IMR-90 (cell line): ENCODE results near the gene SECTM1. TPM values are rescaled to one million over a fixed set of nuclear protein-coding genes. Genes with fewer than 3 reads are reported as not detected.
A peak's percentile ranks its signal among the peaks of the same experiment; 100 is the strongest.

Experiments
- ATAC-seq: fragments of 200-7000 bp; cut with Tn5 transposase; 2 replicates; pipeline ENCODE4 v1.9.1; 2020; ENCODE audit warnings: low read depth, mild to moderate bottlenecking, moderate library complexity
- BruUV-seq: library from RNA; stranded (reverse); fragments of 400-500 nt; replicated peaks from 2 replicates; lab custom pipeline; 2021; lab: Mats Ljungman, UMichigan
- CTCF ChIA-PET: fragments of 300-600 bp; formaldehyde crosslinking; extraction: SDS; loops from one replicate; lab custom pipeline; 2021; ENCODE audit warnings: antibody characterized with exemption; lab: Yijun Ruan, JAX
- POLR2A ChIA-PET: fragments of 300-600 bp; sonication (Branson Sonifier 250); formaldehyde crosslinking; loops from one replicate; lab custom pipeline; 2022; ENCODE audit warnings: antibody characterized with exemption; ENCODE audit not compliant: unreplicated experiment; lab: Charles Lee
- DNase-seq: peaks from one replicate; pipeline ENCODE4 v3.0.0; 2013
- H2AFZ ChIP-seq: replicated peaks from 2 replicates; pipeline ENCODE3; 2013; ENCODE audit warnings: low read length, mild to moderate bottlenecking; ENCODE audit not compliant: poor library complexity
- H2AK5ac ChIP-seq: 2 replicates; pipeline ENCODE4 v1.6.1; 2013; ENCODE audit warnings: low read depth, low read length, inconsistent platforms
- H2AK9ac ChIP-seq: replicated peaks from 2 replicates; pipeline ENCODE3; 2013; ENCODE audit warnings: mild to moderate bottlenecking, low read depth, low read length, moderate library complexity; ENCODE audit not compliant: poor library complexity
- H2BK120ac ChIP-seq: 2 replicates; pipeline ENCODE4 v1.6.1; 2013; ENCODE audit warnings: low read depth, low read length, inconsistent platforms
- H2BK15ac ChIP-seq: 3 replicates; pipeline ENCODE4 v1.6.1; 2013; ENCODE audit warnings: low read depth, low read length, inconsistent platforms
- H2BK20ac ChIP-seq: 2 replicates; pipeline ENCODE4 v1.6.1; 2013; ENCODE audit warnings: low read depth, mild to moderate bottlenecking, inconsistent platforms, low read length, moderate library complexity
- H2BK5ac ChIP-seq: 2 replicates; pipeline ENCODE4 v1.6.1; 2013; ENCODE audit warnings: mild to moderate bottlenecking, low read depth, low read length, inconsistent platforms; ENCODE audit not compliant: poor library complexity, severe bottlenecking
- H3K14ac ChIP-seq: replicated peaks from 2 replicates; pipeline ENCODE4 v1.6.1; 2013; ENCODE audit warnings: low read depth, low read length, inconsistent platforms
- H3K18ac ChIP-seq: 2 replicates; pipeline ENCODE4 v1.6.1; 2013; ENCODE audit warnings: low read depth, low read length, control low read depth
- H3K23ac ChIP-seq: 2 replicates; pipeline ENCODE4 v1.6.1; 2013; ENCODE audit warnings: low read depth, low read length, inconsistent platforms
- H3K27ac ChIP-seq: 2 replicates; pipeline ENCODE4 v1.5.1; 2013; ENCODE audit warnings: mild to moderate bottlenecking, control low read depth, low read length; ENCODE audit not compliant: insufficient read depth
- H3K27me3 ChIP-seq: 2 replicates; pipeline ENCODE4 v1.6.1; 2013; ENCODE audit warnings: low read length; ENCODE audit not compliant: control insufficient read depth, insufficient read depth
- H3K36me3 ChIP-seq: 2 replicates; pipeline ENCODE4 v1.6.1; 2013; ENCODE audit warnings: low read length, mixed read lengths; ENCODE audit not compliant: control insufficient read depth, insufficient read depth
- H3K4ac ChIP-seq: 2 replicates; pipeline ENCODE4 v1.6.1; 2013; ENCODE audit warnings: low read depth, low read length, inconsistent platforms
- H3K4me1 ChIP-seq: 2 replicates; pipeline ENCODE4 v1.6.1; 2013; ENCODE audit warnings: low read length, mixed read lengths; ENCODE audit not compliant: control insufficient read depth, insufficient read depth
- H3K4me2 ChIP-seq: 2 replicates; pipeline ENCODE4 v1.6.1; 2013; ENCODE audit warnings: low read depth, mild to moderate bottlenecking, control low read depth, low read length, moderate library complexity
- H3K4me3 ChIP-seq: 2 replicates; pipeline ENCODE4 v1.5.1; 2013; ENCODE audit warnings: low read depth, mild to moderate bottlenecking, control low read depth, low read length, moderate library complexity; ENCODE audit not compliant: insufficient read depth
- H3K56ac ChIP-seq: 2 replicates; pipeline ENCODE4 v1.6.1; 2013; ENCODE audit warnings: low read length, inconsistent platforms; ENCODE audit not compliant: insufficient read depth; ENCODE audit errors: extremely low read depth
- H3K79me1 ChIP-seq, 2 experiments: 2 replicates each; pipeline ENCODE4 v1.6.1; 2013; ENCODE audit warnings: low read length in 2 of 2, inconsistent platforms in 1 of 2, low read depth in 1 of 2
- H3K9ac ChIP-seq: 2 replicates; pipeline ENCODE4 v1.6.1; 2013; ENCODE audit warnings: low read depth, low read length, control low read depth
- H3K9me1 ChIP-seq: 2 replicates; pipeline ENCODE4 v1.6.1; 2013; ENCODE audit warnings: low read length, inconsistent platforms; ENCODE audit not compliant: insufficient read depth
- H3K9me3 ChIP-seq: 2 replicates; pipeline ENCODE4 v1.6.1; 2013; ENCODE audit warnings: low read length; ENCODE audit not compliant: control insufficient read depth, insufficient read depth
- H4K20me1 ChIP-seq: 2 replicates; pipeline ENCODE4 v1.6.1; 2013; ENCODE audit warnings: low read length, inconsistent platforms; ENCODE audit not compliant: insufficient read depth
- H4K5ac ChIP-seq: 2 replicates; pipeline ENCODE4 v1.6.1; 2013; ENCODE audit warnings: mild to moderate bottlenecking, low read depth, low read length, control low read depth
- H4K8ac ChIP-seq, 2 experiments: 2 replicates each; pipeline ENCODE4 v1.6.1; 2013; ENCODE audit warnings: low read depth in 2 of 2, low read length in 2 of 2, control low read depth in 1 of 2, inconsistent platforms in 1 of 2
- H4K91ac ChIP-seq: 2 replicates; pipeline ENCODE4 v1.6.1; 2013; ENCODE audit warnings: low read depth, low read length, inconsistent platforms; ENCODE audit not compliant: insufficient read depth
- BHLHE40 ChIP-seq: fragments of 150-350 bp; IDR thresholded peaks from 2 replicates; pipeline ENCODE4 v1.6.1; 2016; ENCODE audit warnings: mild to moderate bottlenecking, low read depth, low read length
- CEBPB ChIP-seq: IDR thresholded peaks from 2 replicates; pipeline ENCODE4 v1.6.1; 2012; ENCODE audit warnings: low read depth, low read length, improper control_type of control experiment
- CHD1 ChIP-seq: IDR thresholded peaks from 2 replicates; pipeline ENCODE4 v1.6.1; 2012; ENCODE audit warnings: low read depth, low read length, improper control_type of control experiment
- FOS ChIP-seq: fragments of 150-350 bp; IDR thresholded peaks from 2 replicates; pipeline ENCODE4 v1.6.1; 2016; ENCODE audit warnings: low read depth, low read length
- MAFK ChIP-seq: IDR thresholded peaks from 2 replicates; pipeline ENCODE4 v1.6.1; 2012; ENCODE audit warnings: low read depth, low read length, improper control_type of control experiment
- MAZ ChIP-seq: IDR thresholded peaks from 2 replicates; pipeline ENCODE4 v1.6.1; 2012; ENCODE audit warnings: low read depth, mild to moderate bottlenecking, low read length, improper control_type of control experiment, moderate library complexity, borderline replicate concordance
- MXI1 ChIP-seq: IDR thresholded peaks from 2 replicates; pipeline ENCODE4 v1.6.1; 2012; ENCODE audit warnings: low read depth, mild to moderate bottlenecking, low read length, moderate library complexity, borderline replicate concordance
- NFE2L2 ChIP-seq: fragments of 150-350 bp; IDR thresholded peaks from 2 replicates; pipeline ENCODE4 v1.6.1; 2016; ENCODE audit warnings: low read depth, mild to moderate bottlenecking, low read length
- POLR2A ChIP-seq: IDR thresholded peaks from 2 replicates; pipeline ENCODE4 v1.6.1; 2012; ENCODE audit warnings: mild to moderate bottlenecking, low read depth, low read length
- RAD21 ChIP-seq: IDR thresholded peaks from 2 replicates; pipeline ENCODE4 v1.6.1; 2012; ENCODE audit warnings: low read length, improper control_type of control experiment
- RCOR1 ChIP-seq: IDR thresholded peaks from 2 replicates; pipeline ENCODE4 v1.6.1; 2012; ENCODE audit warnings: mild to moderate bottlenecking, low read length, improper control_type of control experiment; ENCODE audit not compliant: insufficient replicate concordance
- RFX5 ChIP-seq: IDR thresholded peaks from 2 replicates; pipeline ENCODE4 v1.8.0; 2012; ENCODE audit warnings: low read depth, mild to moderate bottlenecking, low read length, moderate library complexity
- SMC3 ChIP-seq: fragments of 150-350 bp; IDR thresholded peaks from 2 replicates; pipeline ENCODE4 v1.6.1; 2016; ENCODE audit warnings: low read depth, mild to moderate bottlenecking, antibody characterized with exemption, low read length, moderate library complexity
- WGBS, 2 experiments: methylation state at CpG; one replicate each; pipeline versions ENCODE4 v1.1.5 to v1.1.7; 2013; ENCODE audit warnings: missing lambda C conversion rate in 2 of 2; ENCODE audit not compliant: insufficient read length in 1 of 2; ENCODE audit errors: extremely low coverage in 2 of 2; 5-methylcytosine and 5-hydroxymethylcytosine counted together
- dilution Hi-C: fragments of 300-500 bp; cut with HindIII; formaldehyde crosslinking; loops from one replicate; pipeline ENCODE4 v1.14.3; 2018; ENCODE audit warnings: low sequenced_read_pairs; ENCODE audit not compliant: unreplicated experiment
- in situ Hi-C: fragments of 300-500 bp; cut with MboI; formaldehyde crosslinking; loops from 3 replicates; pipeline ENCODE4 v1.14.3; 2019; ENCODE audit warnings: low sequenced_read_pairs, inconsistent platforms, mixed read lengths
- intact Hi-C: fragments of 100-400 bp; cut with micrococcal nuclease; formaldehyde crosslinking; loops from 2 replicates; pipeline ENCODE4 v1.10.0; 2022
- polyA plus RNA-seq, 3 experiments: library from polyadenylated mRNA; depleted of rRNA; stranded (reverse); fragments of >200 nt; gene quantifications; 2 replicates each; pipeline ENCODE4 v1.2.3, GENCODE V29; 2012; ENCODE audit warnings: low replicate concordance in 1 of 3
- total RNA-seq: library from RNA; depleted of rRNA; stranded (reverse); fragments of >200 nt; gene quantifications from 2 replicates; pipeline ENCODE4 v1.2.3, GENCODE V29; 2012
- TF ChIP-seq, protein P1 (sequence below): fragments of 150-350 bp; IDR thresholded peaks from 2 replicates; pipeline ENCODE4 v1.6.1; 2017; ENCODE audit warnings: mild to moderate bottlenecking, antibody characterized with exemption, low read length, low read depth
- TF ChIP-seq, protein P2 (sequence below): conservative IDR thresholded peaks from 2 replicates; pipeline ENCODE4 v1.5.1; 2012; ENCODE audit warnings: mild to moderate bottlenecking, low read depth, low read length, improper control_type of control experiment
- TF ChIP-seq, protein P3 (sequence below): fragments of 150-350 bp; IDR thresholded peaks from 2 replicates; pipeline ENCODE4 v1.6.1; 2016; ENCODE audit warnings: low read depth, mild to moderate bottlenecking, low read length, moderate library complexity, borderline replicate concordance

The SECTM1 gene
- total and polyA plus RNA-seq, 2 of the 4 experiments (the other 2 are of a cell fraction): 2.3 to 4.4 TPM

DNA sequence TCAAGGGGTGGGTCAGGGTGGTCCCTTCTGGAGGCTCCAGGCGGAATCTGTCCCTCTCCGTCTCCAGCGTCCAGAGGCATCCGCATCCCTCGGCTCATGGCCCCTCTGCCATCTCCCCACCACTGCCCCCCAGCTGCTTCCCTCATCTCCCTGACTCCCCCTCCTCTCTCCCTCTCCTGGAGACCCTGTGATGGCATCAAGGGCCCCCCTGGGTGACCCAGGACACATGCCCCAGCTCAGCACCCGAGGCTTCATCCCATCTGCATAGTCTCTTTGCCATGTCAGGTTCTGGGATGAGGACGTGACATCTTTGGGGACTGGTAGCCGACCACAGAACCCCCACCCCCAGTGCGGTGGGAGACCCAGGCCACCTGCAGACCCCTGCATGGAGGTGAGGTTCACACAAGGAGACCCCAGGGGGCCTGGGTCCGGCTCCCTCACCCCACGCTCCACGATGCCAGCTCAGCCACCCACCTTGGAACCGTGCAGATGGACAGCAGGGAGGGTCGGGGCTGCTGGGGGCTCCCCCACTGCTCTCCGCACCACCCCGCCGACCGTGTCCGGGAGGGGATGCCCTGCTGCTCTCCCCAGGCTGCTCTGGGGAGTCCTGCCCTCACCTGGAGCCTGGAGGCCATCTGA is 3.8 kb downstream of the SECTM1 start:
- in situ Hi-C loops (no loop called here), intact Hi-C loops (loop anchor here (10.0 kb wide), 1 partner anchor 295 kb away; the partner anchor contains the start of genes DCXR and RAC3)

More for the DNA sequence above, 3.8 kb downstream of the SECTM1 start:
- TF ChIP-seq RCOR1: no peak
- TF ChIP-seq RFX5: no peak
- no peak for TF ChIP-seq FOS
- TF ChIP-seq CHD1: no peak
- no peak for TF ChIP-seq BHLHE40
- TF ChIP-seq, protein P1, sequence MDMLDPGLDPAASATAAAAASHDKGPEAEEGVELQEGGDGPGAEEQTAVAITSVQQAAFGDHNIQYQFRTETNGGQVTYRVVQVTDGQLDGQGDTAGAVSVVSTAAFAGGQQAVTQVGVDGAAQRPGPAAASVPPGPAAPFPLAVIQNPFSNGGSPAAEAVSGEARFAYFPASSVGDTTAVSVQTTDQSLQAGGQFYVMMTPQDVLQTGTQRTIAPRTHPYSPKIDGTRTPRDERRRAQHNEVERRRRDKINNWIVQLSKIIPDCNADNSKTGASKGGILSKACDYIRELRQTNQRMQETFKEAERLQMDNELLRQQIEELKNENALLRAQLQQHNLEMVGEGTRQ: no peak
- TF ChIP-seq, protein P2, sequence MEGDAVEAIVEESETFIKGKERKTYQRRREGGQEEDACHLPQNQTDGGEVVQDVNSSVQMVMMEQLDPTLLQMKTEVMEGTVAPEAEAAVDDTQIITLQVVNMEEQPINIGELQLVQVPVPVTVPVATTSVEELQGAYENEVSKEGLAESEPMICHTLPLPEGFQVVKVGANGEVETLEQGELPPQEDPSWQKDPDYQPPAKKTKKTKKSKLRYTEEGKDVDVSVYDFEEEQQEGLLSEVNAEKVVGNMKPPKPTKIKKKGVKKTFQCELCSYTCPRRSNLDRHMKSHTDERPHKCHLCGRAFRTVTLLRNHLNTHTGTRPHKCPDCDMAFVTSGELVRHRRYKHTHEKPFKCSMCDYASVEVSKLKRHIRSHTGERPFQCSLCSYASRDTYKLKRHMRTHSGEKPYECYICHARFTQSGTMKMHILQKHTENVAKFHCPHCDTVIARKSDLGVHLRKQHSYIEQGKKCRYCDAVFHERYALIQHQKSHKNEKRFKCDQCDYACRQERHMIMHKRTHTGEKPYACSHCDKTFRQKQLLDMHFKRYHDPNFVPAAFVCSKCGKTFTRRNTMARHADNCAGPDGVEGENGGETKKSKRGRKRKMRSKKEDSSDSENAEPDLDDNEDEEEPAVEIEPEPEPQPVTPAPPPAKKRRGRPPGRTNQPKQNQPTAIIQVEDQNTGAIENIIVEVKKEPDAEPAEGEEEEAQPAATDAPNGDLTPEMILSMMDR: no peak
- TF ChIP-seq CEBPB: no peak
- TF ChIP-seq MXI1: no peak
- no peak for TF ChIP-seq SMC3
- TF ChIP-seq NFE2L2: no peak
- TF ChIP-seq POLR2A: no peak
- TF ChIP-seq MAFK: no peak
- TF ChIP-seq MAZ: no peak
- TF ChIP-seq RAD21: no peak
- TF ChIP-seq, protein P3, sequence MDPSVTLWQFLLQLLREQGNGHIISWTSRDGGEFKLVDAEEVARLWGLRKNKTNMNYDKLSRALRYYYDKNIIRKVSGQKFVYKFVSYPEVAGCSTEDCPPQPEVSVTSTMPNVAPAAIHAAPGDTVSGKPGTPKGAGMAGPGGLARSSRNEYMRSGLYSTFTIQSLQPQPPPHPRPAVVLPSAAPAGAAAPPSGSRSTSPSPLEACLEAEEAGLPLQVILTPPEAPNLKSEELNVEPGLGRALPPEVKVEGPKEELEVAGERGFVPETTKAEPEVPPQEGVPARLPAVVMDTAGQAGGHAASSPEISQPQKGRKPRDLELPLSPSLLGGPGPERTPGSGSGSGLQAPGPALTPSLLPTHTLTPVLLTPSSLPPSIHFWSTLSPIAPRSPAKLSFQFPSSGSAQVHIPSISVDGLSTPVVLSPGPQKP: no peak
- WGBS, 2 experiments: 73% methylated on average over 9 of the region's 19 CpGs; no CpG with 5 or more reads in 1 of the 2 experiments
- ChIA-PET CTCF (no interaction called here), POLR2A (no interaction called here)
- Histone ChIP-seq H2BK15ac (no peak overlapping the region), H4K5ac (no peak overlapping the region), H3K27me3 (peaks cover 10% of the 10 kb centered on the region), H2AK9ac (no peak overlapping the region), H3K9me1 (no peaks in the 10 kb centered on the region), H3K4ac (no peak overlapping the region), H3K9ac (no peak overlapping the region), H3K79me1 (0 out of 4 replicates have a peak, but pooled peaks cover 0 to 3% of the 10 kb centered on the region in 2 experiments), H4K20me1 (no peaks in the 10 kb centered on the region), H2BK5ac (no peak overlapping the region), H3K36me3 (no peaks in the 10 kb centered on the region), H2BK20ac (no peak overlapping the region), H2BK120ac (no peak overlapping the region), H3K4me1 (peaks cover 21% of the 10 kb centered on the region), H4K91ac (no peak overlapping the region), H3K4me2 (peak overlapping the region; percentile 12; the same call in 1 of the 2 replicates), H3K4me3 (no peak overlapping the region), H4K8ac (no peak overlapping the region), H3K23ac (no peak overlapping the region), H3K27ac (no peak overlapping the region), H3K9me3 (no peaks in the 10 kb centered on the region), H3K18ac (no peak overlapping the region), H3K14ac (no peak overlapping the region), H3K56ac (no peak overlapping the region), H2AFZ (no peak overlapping the region), H2AK5ac (no peak overlapping the region)
- no peak for DNase-seq
- no peak for ATAC-seq
- no TSS peak for BruUV-seq
- dilution Hi-C loops: no loop called here
